ENCODE data around the gene CANT1.
"Not testable (repeated sequence)": the region's sequence is repeated elsewhere in the genome, so short reads cannot be mapped to it uniquely, and the experiment has no call there.

CANT1 gene

GRCh38 chr17:78974635-78975591 lies 34.7 kb downstream of the CANT1 start:
- DNase-seq, result no peak

- no peak for DNase-seq
Observed at GRCh38 chr17:78973792-78974520, 35.6 kb downstream of the CANT1 start.

DNA sequence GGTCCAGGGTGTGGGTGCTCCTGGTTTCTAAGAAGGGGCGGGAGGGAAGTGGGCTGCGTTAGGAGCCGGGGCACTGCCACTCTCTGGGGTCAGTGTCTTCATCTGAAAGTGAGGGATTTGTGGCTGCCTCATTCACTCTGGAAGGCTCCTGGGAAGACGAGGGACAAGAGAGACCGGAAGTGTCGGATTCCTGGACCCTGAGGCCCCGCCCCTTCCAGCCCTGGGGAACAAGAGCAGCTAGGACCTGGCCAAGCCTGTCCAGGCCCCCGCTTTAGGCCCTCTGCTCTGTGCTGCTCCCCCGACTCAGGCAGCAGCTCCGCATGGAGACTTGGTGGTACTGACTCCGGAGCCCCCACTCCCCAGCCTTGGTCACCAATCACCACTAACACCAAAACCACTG lies 36.4 kb downstream of the CANT1 start:
- no peak for DNase-seq

- no peak for DNase-seq
Observed at GRCh38 chr17:78972507-78973105, 37.0 kb downstream of the CANT1 start.

DNA sequence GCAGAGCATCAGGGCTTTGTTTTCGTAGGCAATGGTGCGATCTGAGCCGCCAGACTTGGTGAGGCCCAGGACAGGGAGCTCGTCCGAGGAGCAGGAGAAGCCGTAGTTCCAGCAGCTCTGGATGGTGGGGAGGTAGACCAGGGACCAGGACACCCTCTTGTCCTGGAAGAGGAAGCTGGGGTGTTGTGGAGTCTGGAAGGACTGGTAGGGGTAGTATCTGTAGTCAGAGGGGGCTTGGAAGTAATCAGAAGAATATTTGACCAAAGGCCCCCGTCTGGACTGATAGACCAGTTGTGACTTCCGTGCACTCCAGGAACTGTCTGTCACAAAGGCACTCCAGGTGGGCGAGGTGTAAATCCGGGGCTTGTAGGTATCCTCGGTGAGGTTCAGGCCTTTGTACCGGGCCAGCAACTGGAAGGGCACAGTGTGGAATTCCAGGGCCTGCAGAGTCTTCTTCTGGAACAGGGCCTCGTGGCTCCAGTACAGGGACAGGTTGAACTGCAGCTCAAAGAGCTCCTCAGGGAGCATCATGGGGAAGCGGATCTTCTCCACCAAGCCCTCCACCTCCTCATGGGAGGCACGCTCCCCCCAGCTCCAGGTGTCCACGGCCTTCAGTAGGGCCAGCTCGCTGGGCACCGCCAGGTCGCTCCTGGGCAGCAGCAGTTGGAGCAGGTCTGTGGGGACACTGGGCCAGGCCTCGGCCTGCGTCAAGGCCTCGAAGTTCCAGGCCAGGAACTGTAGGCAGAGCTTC lies 37.6 kb downstream of the CANT1 start:
- no peak for DNase-seq

GRCh38 chr17:78970834-78971755 lies 38.5 kb downstream of the CANT1 start:
- DNase-seq, result peak; percentile 80

GRCh38 chr17:78969865-78970264 lies 39.7 kb downstream of the CANT1 start:
- DNase-seq, result no peak

DNA sequence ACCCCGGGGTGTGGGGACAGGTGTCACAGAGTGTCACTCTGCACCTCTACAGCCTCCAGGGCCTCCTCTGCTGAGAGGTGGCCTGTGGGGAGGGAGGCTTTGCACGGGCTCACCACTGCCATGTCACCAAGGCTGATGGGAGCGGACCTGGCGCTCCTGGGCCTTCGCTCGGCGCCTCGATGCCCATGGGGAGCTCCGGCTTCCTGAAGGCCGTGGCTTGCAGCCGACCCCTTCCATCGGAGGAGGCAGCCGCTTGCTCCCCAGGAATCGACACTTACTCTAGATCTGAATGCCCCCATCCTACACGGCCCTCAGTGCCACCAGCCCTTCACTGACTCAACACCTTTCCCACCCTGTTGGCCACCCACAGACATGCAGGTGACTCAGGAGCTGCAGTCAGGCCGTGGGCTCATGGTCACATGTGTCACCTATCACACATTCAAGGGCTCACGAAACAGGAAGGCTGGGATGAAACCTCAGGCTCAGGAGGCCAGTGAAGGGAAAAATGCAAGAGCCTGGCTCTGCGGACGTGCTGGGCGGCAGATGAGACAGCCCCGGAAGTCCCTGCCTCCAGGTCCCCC lies 41.7 kb downstream of the CANT1 start:
- no peak for DNase-seq

- no peak for DNase-seq
Observed at GRCh38 chr17:78966910-78967600, 42.5 kb downstream of the CANT1 start.

GRCh38 chr17:78966123-78966813 lies 43.3 kb downstream of the CANT1 start:
- DNase-seq, result no peak

DNA sequence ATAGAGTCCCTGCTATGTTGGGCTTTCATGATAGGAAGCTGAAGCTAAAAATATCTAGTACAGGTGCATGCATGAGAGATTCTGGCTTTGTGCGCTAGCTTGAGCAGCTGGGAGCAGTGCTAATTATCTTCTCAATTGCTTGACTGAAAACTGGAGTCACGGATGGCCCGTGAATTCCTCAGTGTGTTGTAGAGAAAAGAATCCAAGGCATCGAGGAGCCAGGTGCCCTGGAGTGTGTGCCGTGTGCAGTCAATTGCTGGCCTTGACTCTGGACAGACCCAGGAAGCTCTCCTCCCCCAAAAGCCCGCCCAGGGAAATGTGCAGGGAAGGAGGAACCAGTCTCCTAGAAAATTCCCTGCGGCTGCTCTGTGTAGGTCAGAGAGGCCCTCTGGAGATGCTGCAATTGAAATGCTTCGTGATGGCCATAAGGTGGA lies 44.1 kb downstream of the CANT1 start:
- no peak for DNase-seq

DNA sequence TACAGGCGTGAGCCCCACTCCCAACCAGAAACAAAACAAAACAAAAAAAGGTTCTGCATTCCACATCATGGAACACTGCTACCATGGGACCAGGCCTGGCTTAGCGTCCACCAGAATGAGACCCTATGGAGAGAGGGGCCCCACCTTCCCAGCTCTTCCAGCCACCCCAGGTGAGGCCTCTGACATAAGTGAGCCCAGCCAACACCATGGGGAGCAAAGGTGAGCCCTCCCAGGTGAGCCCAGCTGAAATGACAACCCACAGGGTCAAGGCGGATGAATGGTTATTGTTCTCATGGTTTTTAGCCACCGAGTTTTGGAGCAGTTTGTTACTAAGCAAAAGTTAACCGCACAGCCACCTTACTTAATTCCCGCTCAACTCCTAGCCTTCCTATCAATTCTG lies 46.2 kb downstream of the CANT1 start:
- DNase-seq, result no peak

GRCh38 chr17:78962984-78963348 lies 46.6 kb downstream of the CANT1 start:
- DNase-seq, result not testable (repeated sequence)

DNA sequence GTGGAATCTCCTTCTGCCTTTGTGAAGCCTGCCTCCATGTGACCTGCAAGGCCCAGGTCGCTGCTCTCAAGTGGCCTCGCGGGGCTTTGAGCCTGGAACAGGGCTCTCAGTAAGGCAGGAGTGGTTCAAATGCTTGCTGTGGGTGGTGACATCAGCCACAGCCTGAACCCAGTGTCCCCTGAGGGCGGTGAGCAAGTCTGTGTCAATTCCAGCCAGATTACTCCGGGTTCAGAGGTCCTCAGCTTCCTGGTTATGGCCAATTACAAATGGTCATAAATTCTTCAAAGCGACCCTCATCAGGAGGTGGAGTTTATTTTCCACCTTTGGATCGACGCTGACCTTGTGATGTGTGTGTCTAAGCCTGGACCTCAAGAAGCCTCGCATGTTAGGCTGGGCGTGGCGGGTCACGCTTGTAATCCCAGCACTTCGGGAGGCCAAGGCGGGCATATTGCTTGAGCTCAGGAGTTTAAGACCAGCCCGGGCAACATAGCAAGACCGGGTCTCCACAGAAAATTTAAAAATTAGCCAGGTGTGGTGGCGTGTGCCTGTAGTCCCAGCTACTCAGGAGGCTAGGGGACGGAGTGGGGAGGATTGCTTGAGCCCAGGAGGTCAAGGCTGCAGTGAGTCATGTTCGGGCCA lies 47.1 kb downstream of the CANT1 start:
- no peak for DNase-seq

- no peak for DNase-seq
Observed at GRCh38 chr17:78961571-78961970, 48.0 kb downstream of the CANT1 start.

DNA sequence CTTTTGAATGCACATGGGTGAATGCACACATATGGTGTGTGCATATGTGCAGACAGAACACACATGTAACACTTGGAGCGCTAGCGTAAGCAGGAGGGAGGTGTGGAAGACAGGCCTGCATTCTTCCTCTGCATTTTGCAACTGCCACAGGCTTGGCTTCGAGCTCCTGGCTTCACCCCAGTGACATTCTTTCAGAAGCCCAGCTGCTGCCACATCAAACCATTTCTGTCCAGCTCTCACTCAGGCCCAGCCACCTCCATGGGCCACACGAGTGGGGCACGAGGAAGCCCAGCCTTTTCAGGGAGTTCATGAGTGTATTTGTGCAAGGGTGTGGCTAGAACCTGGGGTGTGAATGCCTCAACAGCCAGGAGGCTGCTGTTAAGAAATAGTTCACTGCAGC lies 48.6 kb downstream of the CANT1 start:
- DNase-seq, result no peak

- no peak for DNase-seq
Observed at GRCh38 chr17:78959803-78960202, 49.8 kb downstream of the CANT1 start.

- DNase-seq, result no peak
Observed at GRCh38 chr17:78958641-78959127, 50.9 kb downstream of the CANT1 start.

GRCh38 chr17:78957128-78957527 lies 52.4 kb downstream of the CANT1 start:
- DNase-seq, result no peak

Measured in activated naive CD4-positive, alpha-beta T cell treated with Interleukin-2 at 50 U/mL for 16 hours (primary cell).